Muscle layer of colon (tissue), 2 donors: Measurements from ENCODE around the gene SLC4A2.

Source experiments
- H3K27ac ChIP-seq: one replicate; pipeline ENCODE4 v1.7.0; 2013; ENCODE audit warnings: low read depth, mild to moderate bottlenecking, low read length, moderate library complexity
- H3K27me3 ChIP-seq, 2 donors: one replicate each; pipeline ENCODE4 v1.7.0; 2013; ENCODE audit warnings: low read length in 2 of 2, mild to moderate bottlenecking in 2 of 2; ENCODE audit not compliant: insufficient read depth in 2 of 2, control insufficient read depth in 1 of 2
- H3K36me3 ChIP-seq: one replicate; pipeline ENCODE4 v1.7.0; 2013; ENCODE audit warnings: mild to moderate bottlenecking, low read length; ENCODE audit not compliant: insufficient read depth
- H3K4me1 ChIP-seq: one replicate; pipeline ENCODE4 v1.7.0; 2013; ENCODE audit warnings: mild to moderate bottlenecking, low read length; ENCODE audit not compliant: insufficient read depth
- H3K4me3 ChIP-seq, 2 donors: one replicate each; pipeline ENCODE4 v1.7.0; 2013; ENCODE audit warnings: low read length in 2 of 2, low read depth in 1 of 2, mild to moderate bottlenecking in 1 of 2, moderate library complexity in 1 of 2
- H3K9ac ChIP-seq: one replicate; pipeline ENCODE4 v1.7.0; 2013; ENCODE audit warnings: low read length
- H3K9me3 ChIP-seq: one replicate; pipeline ENCODE4 v1.7.0; 2013; ENCODE audit warnings: mild to moderate bottlenecking, low read length
- donor health status: abdominal sarcoma.
- donor health status: Adenocarcinoma of cecum.

SLC4A2 gene

DNA sequence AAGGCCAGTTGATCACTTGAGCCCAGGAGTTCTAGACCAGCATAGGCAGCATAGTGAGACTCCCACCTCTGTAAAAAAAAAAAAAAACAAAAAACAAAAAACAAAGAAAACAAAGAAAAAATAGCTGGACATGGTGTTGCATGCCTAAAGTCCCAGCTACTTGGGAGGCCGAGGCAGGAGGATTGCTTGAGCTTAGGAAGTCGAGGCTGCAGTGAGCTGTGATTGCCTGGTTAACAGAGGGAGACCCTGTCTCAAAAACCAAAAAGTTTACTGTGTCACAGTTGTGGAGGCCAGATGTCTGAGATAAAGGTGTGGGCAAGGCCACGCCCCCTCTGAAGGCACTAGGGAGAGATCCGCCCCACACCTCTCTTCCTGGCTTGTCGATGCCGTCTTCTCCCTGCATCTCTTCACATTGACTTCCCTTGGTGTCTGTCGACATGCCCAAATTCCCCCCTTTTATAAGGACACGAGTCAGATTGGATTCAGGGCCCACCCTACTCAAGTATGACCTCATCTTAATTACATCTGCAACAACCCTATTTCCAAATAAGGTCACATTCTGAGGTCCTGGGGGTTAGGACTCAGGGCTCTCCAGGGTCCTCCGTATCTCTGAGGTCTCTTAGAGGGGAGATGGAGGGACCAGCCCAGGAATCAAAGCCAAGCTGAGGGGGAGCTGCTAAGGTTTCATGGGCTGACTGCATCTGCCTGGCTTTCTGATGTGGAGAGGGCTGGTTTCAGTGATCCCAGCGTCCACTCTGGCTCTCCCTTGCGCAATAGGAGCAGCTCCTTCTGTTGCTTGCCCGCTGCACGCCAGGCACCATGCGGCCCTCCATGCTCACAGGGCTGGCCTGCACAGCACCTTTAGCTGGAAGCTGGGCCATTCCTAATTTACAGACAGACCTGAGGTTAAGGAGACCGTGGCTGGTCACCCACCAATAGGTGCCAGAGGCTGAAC is 50.0 kb downstream of the SLC4A2 start:
- Histone ChIP-seq H3K9me3 (no peaks in the 10 kb centered on the region), H3K4me1 (peaks cover 31% of the 10 kb centered on the region), H3K36me3 (no peaks in the 10 kb centered on the region), H3K9ac (no peak overlapping the region), H3K27me3 (no peaks in the 10 kb centered on the region), H3K27ac (peak overlapping the region; percentile 23), H3K4me3 (no peak overlapping the region)

DNA sequence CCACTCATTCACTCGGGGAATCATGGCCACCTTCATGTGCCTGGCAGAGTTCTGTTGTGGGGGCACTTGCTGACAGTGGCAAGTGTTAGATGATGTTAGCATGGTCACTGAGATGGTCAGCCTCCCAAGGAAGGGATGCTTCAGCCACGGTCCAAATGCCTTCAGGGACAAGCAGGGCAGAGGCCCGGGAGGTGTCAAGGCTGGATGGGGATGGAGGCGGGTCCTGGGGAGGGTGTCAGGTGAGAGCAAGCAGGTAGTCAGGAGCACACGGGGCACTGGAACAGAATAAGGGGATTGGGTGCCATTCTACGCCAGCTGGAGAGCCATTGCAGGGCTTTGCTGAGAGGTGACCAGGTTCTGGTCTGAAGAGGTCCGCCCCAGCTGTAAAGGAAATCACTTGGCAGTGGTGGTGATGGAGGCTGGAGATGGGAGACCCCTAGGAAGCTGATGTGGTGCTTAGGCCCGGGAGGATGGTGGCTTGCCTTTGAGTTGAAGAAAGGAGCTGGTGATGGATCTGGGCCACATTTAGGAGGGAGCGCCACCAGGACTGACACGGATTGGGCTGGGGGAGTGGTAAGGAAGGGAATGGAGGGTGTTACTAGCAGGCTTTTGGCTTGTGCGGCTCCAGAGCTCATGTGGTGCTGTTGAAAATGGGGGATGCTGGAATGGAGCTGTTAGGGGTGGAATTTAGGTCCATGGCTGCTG is 51.0 kb downstream of the SLC4A2 start:
- Histone ChIP-seq H3K27me3 (no peaks in the 10 kb centered on the region), H3K4me1 (peaks cover 31% of the 10 kb centered on the region), H3K4me3 (no peak overlapping the region), H3K9ac (no peak overlapping the region), H3K36me3 (no peaks in the 10 kb centered on the region), H3K27ac (no peak overlapping the region), H3K9me3 (no peaks in the 10 kb centered on the region)

DNA sequence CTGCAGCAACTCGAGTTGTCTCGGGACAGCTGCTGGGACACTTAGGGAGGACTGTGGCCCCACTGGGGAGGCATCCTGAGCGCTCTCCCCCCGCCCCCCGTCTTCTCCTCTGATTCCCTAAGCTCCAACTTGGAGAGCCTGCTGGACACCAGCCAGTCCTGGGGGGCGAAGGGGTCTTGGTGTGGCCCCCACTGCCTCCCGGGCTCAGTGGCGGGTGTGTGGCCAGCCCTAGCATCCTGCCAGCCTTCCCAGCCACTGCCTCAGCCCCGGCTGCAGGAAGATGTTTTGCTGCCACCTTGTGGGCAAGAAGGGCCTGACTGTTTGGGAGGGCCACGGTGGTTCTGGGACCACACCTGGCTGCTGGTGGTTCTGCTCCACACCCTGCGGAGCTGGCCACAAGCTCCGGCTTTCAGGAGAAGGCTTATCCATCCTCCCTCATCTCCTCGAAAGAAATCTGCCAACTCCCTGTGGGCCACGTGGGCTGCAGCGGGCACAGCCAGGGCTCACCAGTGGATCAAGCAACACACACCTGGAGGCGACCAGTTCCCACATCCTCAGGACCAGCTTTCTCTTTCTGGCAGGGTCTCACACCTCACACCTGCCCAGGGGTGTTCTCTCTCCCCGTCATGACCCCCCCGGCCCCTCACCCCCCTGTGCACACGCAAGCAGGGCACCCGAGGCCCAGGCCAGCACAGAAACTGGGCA is 51.7 kb downstream of the SLC4A2 start:
- Histone ChIP-seq H3K27ac (no peak overlapping the region), H3K27me3 (no peaks in the 10 kb centered on the region), H3K9me3 (no peaks in the 10 kb centered on the region), H3K9ac (no peak overlapping the region), H3K36me3 (no peaks in the 10 kb centered on the region), H3K4me3 (no peak overlapping the region), H3K4me1 (peaks cover 36% of the 10 kb centered on the region)

DNA sequence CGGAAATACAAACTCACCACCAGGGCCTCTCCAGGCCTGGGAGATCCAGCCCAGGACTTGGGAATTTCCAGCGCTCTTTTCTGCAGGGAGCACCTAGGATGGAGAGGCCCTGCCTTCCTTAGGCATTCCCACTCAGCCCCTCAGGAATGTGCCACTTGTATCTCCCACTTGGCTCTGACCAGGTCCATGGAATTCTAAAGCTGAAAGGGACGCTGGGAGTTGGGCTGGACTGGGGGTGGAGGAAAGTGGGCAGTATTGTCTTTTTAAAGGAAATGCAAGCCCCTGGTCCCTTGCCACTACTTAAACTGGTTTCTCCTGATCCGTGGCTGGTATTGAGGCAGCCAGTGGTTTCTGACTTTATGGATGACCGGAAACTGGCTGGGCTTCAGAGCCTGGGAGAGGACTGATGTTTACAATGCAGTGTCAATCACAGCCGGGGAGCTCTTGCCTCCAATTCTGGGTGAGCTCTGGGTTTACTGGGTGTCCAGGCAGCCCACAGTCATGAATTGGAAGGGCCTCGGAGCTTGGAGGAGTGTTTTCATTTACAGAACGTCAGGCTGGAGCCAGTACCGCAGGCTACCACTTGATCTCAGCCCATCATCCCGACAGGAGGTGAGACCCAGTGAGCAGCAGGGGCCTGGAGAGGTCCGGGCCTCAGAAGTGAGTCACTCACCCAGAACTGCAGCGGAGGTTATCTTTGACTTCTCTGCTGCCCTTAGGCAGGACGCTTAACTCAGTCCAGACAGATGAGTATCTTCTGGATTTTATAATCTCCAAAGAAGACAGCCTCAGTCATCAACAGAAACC is 54.2 kb downstream of the SLC4A2 start:
- Histone ChIP-seq H3K27ac (no peak overlapping the region), H3K4me3 (no peak overlapping the region), H3K4me1 (peaks cover 36% of the 10 kb centered on the region), H3K36me3 (peaks cover 2% of the 10 kb centered on the region), H3K27me3 (no peaks in the 10 kb centered on the region), H3K9ac (no peak overlapping the region), H3K9me3 (no peaks in the 10 kb centered on the region)

DNA sequence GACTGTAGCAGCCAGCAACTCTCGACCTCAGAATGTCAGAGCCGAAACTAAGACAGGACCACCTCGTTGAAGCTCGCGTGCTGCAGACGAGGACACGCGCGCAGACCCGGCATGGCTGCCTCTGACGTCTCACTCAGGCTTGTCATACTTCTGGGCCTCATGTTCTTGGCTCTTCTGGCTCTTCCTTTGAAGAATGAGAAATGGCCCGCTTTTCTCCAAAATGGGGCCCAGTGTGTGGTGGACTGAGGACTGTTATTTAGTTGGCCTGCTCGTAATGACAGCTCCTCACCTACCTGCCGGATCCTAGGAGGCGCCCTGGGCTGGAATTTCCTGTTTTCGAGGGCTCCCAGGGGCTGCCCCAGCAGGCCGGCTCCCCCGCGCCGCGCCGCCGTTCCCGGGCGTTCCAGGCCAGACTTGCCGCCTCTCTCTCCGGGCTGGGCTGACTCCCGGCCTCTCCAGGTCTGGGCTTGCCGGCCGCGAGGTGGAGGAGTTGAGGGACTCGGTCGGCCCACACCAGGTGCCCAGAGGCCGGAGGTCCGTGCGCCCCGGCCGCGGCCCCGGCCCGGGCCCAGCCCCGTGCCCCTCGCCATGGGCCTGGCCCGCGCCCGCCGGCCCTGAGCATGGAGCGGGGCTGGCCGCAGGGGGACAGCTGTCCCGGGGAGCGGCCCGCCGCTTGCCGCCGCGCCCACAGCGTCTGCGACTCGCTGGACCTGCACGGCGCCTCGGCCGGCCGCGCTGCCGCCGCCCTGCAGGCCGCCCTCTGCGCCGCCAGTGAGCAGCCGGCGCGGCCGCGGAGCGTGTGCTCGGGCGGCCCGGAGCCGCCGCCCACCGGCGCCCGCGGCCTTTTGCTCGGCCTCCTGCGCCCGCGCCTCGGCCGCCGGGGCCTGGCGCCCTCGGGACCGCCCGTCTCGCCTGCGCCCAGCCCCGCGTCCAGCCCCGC is 55.0 kb downstream of the SLC4A2 start:
- no peak overlapping the region for H3K27ac ChIP-seq
- no peak overlapping the region for H3K9ac ChIP-seq
- H3K27me3 ChIP-seq: no peaks in the 10 kb centered on the region
- peaks cover 32% of the 10 kb centered on the region for H3K4me1 ChIP-seq
- H3K4me3 ChIP-seq: no peak overlapping the region
- H3K9me3 ChIP-seq: no peaks in the 10 kb centered on the region
- H3K36me3 ChIP-seq: peaks cover 10% of the 10 kb centered on the region

DNA sequence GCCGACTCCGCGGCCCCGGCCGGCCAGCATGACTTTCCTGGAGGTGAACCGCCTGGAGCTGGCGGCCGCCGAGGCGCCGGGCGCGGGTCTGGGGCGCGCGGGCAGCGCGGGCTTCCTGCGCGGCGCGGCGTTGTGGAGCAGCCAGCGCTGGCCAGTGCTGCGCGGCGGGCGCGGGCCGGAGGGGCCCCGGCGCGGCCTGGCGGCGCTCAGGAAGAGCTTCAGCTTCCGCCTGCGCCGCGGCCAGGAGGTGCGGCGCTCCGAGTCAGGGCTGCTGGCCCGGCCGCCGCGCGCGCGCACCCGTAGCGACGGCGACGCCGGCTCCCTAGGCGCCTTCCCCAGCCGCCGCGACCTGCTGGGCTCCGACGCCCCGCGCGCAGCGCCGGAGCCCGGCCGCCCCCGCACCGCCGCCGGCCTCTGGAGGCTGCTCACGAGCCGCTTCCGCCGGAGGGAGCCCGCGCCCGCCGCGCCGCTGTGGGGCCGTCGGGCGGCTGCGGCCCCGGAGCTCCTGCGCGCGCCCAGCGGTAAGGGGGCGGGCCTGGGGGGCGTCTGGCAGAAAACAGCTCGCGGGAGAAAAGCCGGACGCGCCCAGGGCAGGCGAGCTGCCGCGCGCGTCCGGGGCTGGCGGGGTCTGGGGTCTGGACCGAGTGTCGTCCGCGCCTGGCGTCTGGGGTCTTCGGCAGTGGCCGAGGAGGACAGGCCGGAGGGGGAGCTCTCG is 55.9 kb downstream of the SLC4A2 start:
- Histone ChIP-seq H3K27me3 (no peaks in the 10 kb centered on the region), H3K4me3 (no peak overlapping the region), H3K9me3 (no peaks in the 10 kb centered on the region), H3K36me3 (peaks cover 19% of the 10 kb centered on the region), H3K9ac (no peak overlapping the region), H3K4me1 (peaks cover 25% of the 10 kb centered on the region), H3K27ac (no peak overlapping the region)

DNA sequence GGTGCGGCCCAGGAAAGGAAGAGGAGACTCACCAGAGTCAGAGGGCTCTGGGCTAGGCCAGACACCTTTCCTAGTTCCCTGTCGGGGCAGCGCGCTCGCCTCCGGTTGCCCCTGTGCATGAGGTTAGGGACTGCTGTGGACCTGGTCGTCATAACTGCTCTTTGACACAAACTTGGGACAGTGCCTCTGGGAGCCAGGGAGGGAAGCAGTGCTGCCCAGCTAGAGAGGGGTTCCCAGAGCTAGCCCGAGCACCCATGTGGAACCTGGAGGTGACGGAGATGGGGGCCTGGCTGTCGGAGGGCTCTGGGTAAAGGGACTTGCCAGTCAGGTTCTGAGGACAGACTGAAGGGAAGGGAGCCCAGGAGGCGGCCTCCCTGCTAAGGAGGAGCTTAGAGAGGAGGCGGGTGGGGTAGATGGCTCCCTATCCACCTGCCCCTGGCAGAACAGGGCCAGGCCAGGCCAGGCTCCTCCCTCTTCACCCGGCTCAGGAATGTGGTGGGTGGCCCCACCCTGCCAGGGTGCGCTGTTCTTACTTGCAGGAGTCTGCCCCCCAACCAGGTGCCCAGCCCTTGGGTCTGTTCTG is 56.5 kb downstream of the SLC4A2 start:
- Histone ChIP-seq H3K9me3 (no peaks in the 10 kb centered on the region), H3K9ac (no peak overlapping the region), H3K4me3 (no peak overlapping the region), H3K27ac (no peak overlapping the region), H3K27me3 (no peaks in the 10 kb centered on the region), H3K36me3 (peaks cover 25% of the 10 kb centered on the region), H3K4me1 (peaks cover 18% of the 10 kb centered on the region)

DNA sequence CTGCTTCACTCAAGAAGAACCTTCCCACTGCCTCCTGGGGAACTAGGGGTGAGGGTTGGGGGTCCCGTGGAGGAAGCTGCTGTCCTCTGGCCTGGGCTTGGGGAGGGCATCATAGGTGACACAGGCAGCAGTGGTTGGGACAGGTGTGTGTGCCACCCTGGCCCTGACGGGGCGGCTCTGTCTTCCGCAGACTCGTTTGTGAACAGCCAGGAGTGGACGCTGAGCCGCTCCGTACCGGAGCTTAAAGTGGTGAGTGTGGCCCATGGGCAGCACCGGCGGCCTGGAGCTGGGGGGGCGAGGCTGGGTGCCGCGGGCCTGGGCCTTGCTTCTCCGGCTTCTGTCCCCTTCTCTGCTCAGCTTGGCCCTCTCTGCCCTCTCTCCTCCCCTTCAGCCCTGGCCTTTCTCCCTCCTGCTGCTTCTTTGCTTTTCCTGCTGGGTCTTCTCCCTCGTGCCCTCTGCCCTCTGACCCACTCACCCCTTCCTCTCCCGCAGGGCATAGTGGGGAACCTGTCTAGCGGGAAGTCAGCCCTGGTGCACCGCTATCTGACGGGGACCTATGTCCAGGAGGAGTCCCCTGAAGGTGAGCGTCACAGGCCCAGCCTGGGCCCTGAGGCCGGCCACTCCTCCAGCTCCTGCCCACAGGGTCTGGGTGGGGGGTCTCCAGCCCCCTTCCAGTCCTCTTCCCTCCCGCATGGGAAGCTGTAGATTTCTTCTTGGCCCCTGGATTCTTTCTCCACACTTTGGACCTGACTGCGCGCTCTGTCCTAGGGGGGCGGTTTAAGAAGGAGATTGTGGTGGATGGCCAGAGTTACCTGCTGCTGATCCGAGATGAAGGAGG is 57.4 kb downstream of the SLC4A2 start:
- H3K27ac ChIP-seq: no peak overlapping the region
- H3K36me3 ChIP-seq: peaks cover 27% of the 10 kb centered on the region
- peaks cover 12% of the 10 kb centered on the region for H3K4me1 ChIP-seq
- no peaks in the 10 kb centered on the region for H3K9me3 ChIP-seq
- H3K4me3 ChIP-seq: no peak overlapping the region
- H3K9ac ChIP-seq: no peak overlapping the region
- no peaks in the 10 kb centered on the region for H3K27me3 ChIP-seq

DNA sequence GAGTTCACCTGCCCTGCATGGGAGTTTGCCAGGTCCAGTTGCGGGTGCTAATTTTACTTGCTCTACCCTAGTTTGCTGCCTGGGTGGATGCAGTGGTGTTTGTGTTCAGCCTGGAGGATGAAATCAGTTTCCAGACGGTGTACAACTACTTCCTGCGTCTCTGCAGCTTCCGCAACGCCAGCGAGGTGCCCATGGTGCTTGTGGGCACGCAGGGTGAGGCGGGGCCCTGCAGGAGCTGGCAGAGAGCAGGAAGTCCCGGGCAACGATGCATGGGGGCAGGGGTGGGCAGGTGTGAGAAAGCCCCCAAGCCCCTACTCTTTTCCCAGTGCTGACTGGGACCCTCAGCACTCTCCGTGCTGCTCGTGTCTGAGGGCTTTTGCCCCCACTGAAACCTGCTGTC is 58.2 kb downstream of the SLC4A2 start:
- H3K4me1 ChIP-seq: peaks cover 12% of the 10 kb centered on the region
- H3K9ac ChIP-seq: no peak overlapping the region
- H3K36me3 ChIP-seq: peaks cover 27% of the 10 kb centered on the region
- H3K27me3 ChIP-seq: no peaks in the 10 kb centered on the region
- H3K4me3 ChIP-seq: no peak overlapping the region
- H3K27ac ChIP-seq: no peak overlapping the region
- H3K9me3 ChIP-seq: no peaks in the 10 kb centered on the region
